Left ventricle myocardium inferior (tissue), 1 donor: Measurements from ENCODE around the gene SYNJ1. TPM values are rescaled to one million over a fixed set of nuclear protein-coding genes. Genes with fewer than 3 reads are reported as not detected.
A peak's percentile ranks its signal among the peaks of the same experiment; 100 is the strongest.
"Not testable (repeated sequence)": the region's sequence is repeated elsewhere in the genome, so short reads cannot be mapped to it uniquely, and the experiment has no call there.

Experiments used
- DNase-seq: peaks from one replicate; pipeline ENCODE4 v3.0.0-alpha.2; 2020
- H3K27ac ChIP-seq: fragments of 200-600 bp; replicated peaks from 2 replicates; pipeline ENCODE4 v1.8.0; 2021
- H3K27me3 ChIP-seq: fragments of 200-600 bp; 2 replicates; pipeline ENCODE4 v1.8.0; 2021; ENCODE audit warnings: low read depth
- H3K36me3 ChIP-seq: fragments of 200-600 bp; 2 replicates; pipeline ENCODE4 v1.8.0; 2021
- H3K4me1 ChIP-seq: fragments of 200-600 bp; 2 replicates; pipeline ENCODE4 v1.8.0; 2021
- H3K4me3 ChIP-seq: fragments of 200-600 bp; 2 replicates; pipeline ENCODE4 v1.8.0; 2021; ENCODE audit warnings: mild to moderate bottlenecking, moderate library complexity
- H3K9me3 ChIP-seq: fragments of 200-600 bp; replicated peaks from 2 replicates; pipeline ENCODE4 v1.8.0; 2021
- CTCF ChIP-seq: fragments of 200-600 bp; IDR thresholded peaks from 2 replicates; pipeline ENCODE4 v1.8.0; 2021; ENCODE audit warnings: antibody characterized with exemption, mild to moderate bottlenecking, borderline replicate concordance
- intact Hi-C: fragments of 100-400 bp; cut with micrococcal nuclease; formaldehyde crosslinking; loops from one replicate; pipeline ENCODE4 v1.11.0; 2022
- total RNA-seq: library from RNA; stranded (reverse); fragmentation: NEBNext Ultra II Directional; extraction: Animal tissue kit (Norgen Biotek cat#: 25700); gene quantifications from one replicate; pipeline ENCODE4 v1.2.1, GENCODE V29; 2021
- donor health status: DM: no; HTN: yes; CAD: no; lungs with severe emphysema.

Gene SYNJ1
- total RNA-seq, 1 donor from 2014 or later: 12.3 TPM

- intact Hi-C loops: no loop called here
Observed at GRCh38 chr21:32613436-32614043, 114.3 kb downstream of the SYNJ1 start.

GRCh38 chr21:32612999-32613337, 114.8 kb downstream of the SYNJ1 start:
- Histone ChIP-seq H3K27ac (peak overlapping the region; percentile 97), H3K9me3 (no peaks in the 10 kb centered on the region), H3K4me1 (peaks cover 41% of the 10 kb centered on the region), H3K36me3 (peaks cover 22% of the 10 kb centered on the region), H3K4me3 (peak overlapping the region; percentile 76), H3K27me3 (no peaks in the 10 kb centered on the region)
- TF ChIP-seq CTCF: no peak
- intact Hi-C loops: no loop called here
- no peak for DNase-seq

More at GRCh38 chr21:32613436-32614043, 114.3 kb downstream of the SYNJ1 start:
- Histone ChIP-seq H3K27ac (peak overlapping the region; percentile 97), H3K27me3 (no peaks in the 10 kb centered on the region), H3K9me3 (no peaks in the 10 kb centered on the region), H3K36me3 (peaks cover 17% of the 10 kb centered on the region), H3K4me1 (peaks cover 41% of the 10 kb centered on the region), H3K4me3 (peak overlapping the region; percentile 76)
- TF ChIP-seq CTCF: no peak
- DNase-seq: no peak

GRCh38 chr21:32612075-32612998, 115.5 kb downstream of the SYNJ1 start, which contains the start of gene CFAP298:
Gene CFAP298 (minus strand): TSS chr21:32612377. CDS start chr21:32612243, 134 bp downstream.
- DNase-seq: peak; percentile 83
- Histone ChIP-seq H3K27me3 (no peaks in the 10 kb centered on the region), H3K4me3 (peak within 1 kb of the TSS; percentile 76), H3K9me3 (no peaks in the 10 kb centered on the region), H3K4me1 (peaks cover 41% of the 10 kb centered on the region), H3K27ac (peak within 1 kb of the TSS; percentile 97), H3K36me3 (peaks cover 29% of the 10 kb centered on the region)
- TF ChIP-seq CTCF: no peak
- intact Hi-C loops: no loop called here

GRCh38 chr21:32611471-32611997, 116.3 kb downstream of the SYNJ1 start:
- no peak for TF ChIP-seq CTCF
- peak overlapping the region; percentile 76 for H3K4me3 ChIP-seq
- intact Hi-C loops: no loop called here
- H3K36me3 ChIP-seq: peaks cover 37% of the 10 kb centered on the region
- no peak for DNase-seq
- H3K27ac ChIP-seq: peak overlapping the region; percentile 97
- H3K27me3 ChIP-seq: no peaks in the 10 kb centered on the region
- no peaks in the 10 kb centered on the region for H3K9me3 ChIP-seq
- H3K4me1 ChIP-seq: peaks cover 41% of the 10 kb centered on the region

- peaks cover 41% of the 10 kb centered on the region for H3K4me1 ChIP-seq
- H3K27me3 ChIP-seq, intact Hi-C loops, H3K9me3 ChIP-seq, DNase-seq: not testable (repeated sequence)
- peak overlapping the region; percentile 97 for H3K27ac ChIP-seq
- peak overlapping the region; percentile 76 for H3K4me3 ChIP-seq
- peaks cover 43% of the 10 kb centered on the region for H3K36me3 ChIP-seq
Observed at GRCh38 chr21:32610940-32611339, 116.9 kb downstream of the SYNJ1 start.
